AG04450 (cell line): ENCODE data around the gene CDKAL1. TPM values are rescaled to one million over a fixed set of nuclear protein-coding genes. Genes with fewer than 3 reads are reported as not detected.

ENCODE experiments used
- CTCF ChIA-PET: fragments of 300-600, 350-600 bp; formaldehyde crosslinking; extraction: SDS; loops from one replicate; lab custom pipeline; 2022; ENCODE audit warnings: antibody characterized with exemption, inconsistent platforms; lab: Charles Lee
- POLR2A ChIA-PET: fragments of 350-600 bp; formaldehyde crosslinking; extraction: SDS; loops from one replicate; lab custom pipeline; 2021; ENCODE audit warnings: antibody characterized with exemption, inconsistent platforms; lab: Yijun Ruan, JAX
- DNase-seq: peaks from one replicate; pipeline ENCODE4 v3.0.0-alpha.2; 2011; ENCODE audit warnings: low read depth, low spot score
- H3K27ac ChIP-seq: one replicate; pipeline ENCODE4 v1.5.1; 2012; ENCODE audit warnings: low read depth, low read length, control low read depth
- H3K27me3 ChIP-seq: one replicate; pipeline ENCODE4 v1.6.0; 2012; ENCODE audit warnings: low read length; ENCODE audit not compliant: control insufficient read depth, insufficient read depth
- H3K4me3 ChIP-seq: 2 replicates; pipeline ENCODE4 v1.5.1; 2011; ENCODE audit warnings: mild to moderate bottlenecking, low read depth, low read length, control low read depth
- H3K9me3 ChIP-seq: 2 replicates; pipeline ENCODE4 v1.5.1; 2012; ENCODE audit warnings: low read length; ENCODE audit not compliant: control insufficient read depth, insufficient read depth
- polyA plus RNA-seq: library from polyadenylated mRNA; depleted of rRNA; stranded (reverse); fragments of >200 nt; gene quantifications from 2 replicates; pipeline ENCODE4 v1.2.3, GENCODE V29; 2011
- TF ChIP-seq, protein P1 (sequence below): IDR thresholded peaks from 2 replicates; pipeline ENCODE4 v1.5.1; 2011; ENCODE audit warnings: low read depth, low read length, control low read depth, inconsistent platforms

Gene CDKAL1
- polyA plus RNA-seq, 1 experiment: 9.2 TPM

DNA sequence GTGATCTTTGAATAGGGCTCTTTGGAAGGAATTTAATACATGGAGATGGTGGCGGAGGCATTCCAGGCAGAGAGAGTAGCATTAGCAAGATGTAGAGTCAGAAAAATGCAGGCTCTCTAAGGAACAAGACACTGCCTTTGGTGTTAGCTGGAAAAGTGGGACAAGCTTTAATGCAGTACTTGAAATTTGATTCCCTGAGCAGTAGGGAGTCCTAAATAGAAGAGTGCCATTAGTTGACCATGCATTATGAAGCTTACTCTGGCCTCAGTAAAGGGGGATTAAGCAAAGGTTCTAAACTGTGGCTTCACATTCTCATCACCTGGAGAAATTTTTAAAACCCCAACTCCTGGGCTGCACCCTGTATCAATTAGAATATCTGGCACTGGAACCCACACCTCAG is 564.5 kb downstream of the CDKAL1 start:
- H3K27ac ChIP-seq: no peak overlapping the region
- TF ChIP-seq, protein P1, sequence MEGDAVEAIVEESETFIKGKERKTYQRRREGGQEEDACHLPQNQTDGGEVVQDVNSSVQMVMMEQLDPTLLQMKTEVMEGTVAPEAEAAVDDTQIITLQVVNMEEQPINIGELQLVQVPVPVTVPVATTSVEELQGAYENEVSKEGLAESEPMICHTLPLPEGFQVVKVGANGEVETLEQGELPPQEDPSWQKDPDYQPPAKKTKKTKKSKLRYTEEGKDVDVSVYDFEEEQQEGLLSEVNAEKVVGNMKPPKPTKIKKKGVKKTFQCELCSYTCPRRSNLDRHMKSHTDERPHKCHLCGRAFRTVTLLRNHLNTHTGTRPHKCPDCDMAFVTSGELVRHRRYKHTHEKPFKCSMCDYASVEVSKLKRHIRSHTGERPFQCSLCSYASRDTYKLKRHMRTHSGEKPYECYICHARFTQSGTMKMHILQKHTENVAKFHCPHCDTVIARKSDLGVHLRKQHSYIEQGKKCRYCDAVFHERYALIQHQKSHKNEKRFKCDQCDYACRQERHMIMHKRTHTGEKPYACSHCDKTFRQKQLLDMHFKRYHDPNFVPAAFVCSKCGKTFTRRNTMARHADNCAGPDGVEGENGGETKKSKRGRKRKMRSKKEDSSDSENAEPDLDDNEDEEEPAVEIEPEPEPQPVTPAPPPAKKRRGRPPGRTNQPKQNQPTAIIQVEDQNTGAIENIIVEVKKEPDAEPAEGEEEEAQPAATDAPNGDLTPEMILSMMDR: no peak
- POLR2A ChIA-PET: no interaction called here
- CTCF ChIA-PET: no interaction called here
- no peak overlapping the region for H3K4me3 ChIP-seq
- no peak for DNase-seq
- no peaks in the 10 kb centered on the region for H3K27me3 ChIP-seq
- no peaks in the 10 kb centered on the region for H3K9me3 ChIP-seq

DNA sequence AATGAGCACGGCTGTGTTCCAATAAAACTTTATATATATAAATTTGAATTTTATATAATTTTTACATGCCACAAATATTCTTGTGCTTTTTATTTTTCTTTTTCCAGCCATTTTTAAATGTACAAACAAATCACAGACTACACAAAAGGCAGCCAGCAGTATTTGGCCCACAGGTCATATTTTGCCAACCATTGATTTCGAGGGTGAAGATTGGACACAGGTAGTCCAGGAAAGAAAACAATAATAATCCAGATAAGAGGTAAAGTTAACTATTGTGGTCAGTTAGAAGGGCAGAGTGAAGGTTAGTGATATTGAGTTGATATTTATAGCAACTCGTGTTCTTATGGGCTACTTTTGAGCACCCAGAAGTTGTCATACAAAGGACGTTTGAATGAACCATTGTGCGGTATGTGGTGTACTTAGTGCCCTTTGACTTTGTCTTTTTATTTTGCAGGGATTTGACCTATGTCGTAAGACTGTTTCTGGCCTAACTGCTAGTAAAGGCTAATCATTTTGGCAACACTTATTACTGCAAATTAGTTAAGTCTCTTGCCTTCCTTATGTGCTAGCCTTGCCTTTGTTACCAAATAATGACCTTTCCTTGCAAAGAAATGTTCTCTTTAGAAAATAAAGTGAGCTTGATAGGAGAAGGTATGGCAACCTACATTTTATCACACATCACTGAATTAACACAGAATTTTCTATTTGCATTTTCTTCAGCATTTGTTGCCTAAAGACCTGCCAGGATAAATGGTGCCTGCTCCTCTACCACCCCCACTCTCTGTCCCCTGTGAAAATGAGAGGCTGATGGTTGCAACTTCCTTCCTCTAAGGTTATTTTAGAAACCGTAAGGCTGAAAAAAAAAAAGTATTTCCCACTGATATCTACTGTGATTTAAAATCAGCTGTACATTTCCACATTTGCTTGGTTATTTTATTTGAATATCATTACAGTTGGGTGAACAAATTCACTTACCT is 565.4 kb downstream of the CDKAL1 start:
- TF ChIP-seq, protein P1: no peak
- no peak overlapping the region for H3K4me3 ChIP-seq
- no peak overlapping the region for H3K27ac ChIP-seq
- no peaks in the 10 kb centered on the region for H3K9me3 ChIP-seq
- H3K27me3 ChIP-seq: no peaks in the 10 kb centered on the region
- no peak for DNase-seq
- POLR2A ChIA-PET: no interaction called here
- CTCF ChIA-PET: no interaction called here

DNA sequence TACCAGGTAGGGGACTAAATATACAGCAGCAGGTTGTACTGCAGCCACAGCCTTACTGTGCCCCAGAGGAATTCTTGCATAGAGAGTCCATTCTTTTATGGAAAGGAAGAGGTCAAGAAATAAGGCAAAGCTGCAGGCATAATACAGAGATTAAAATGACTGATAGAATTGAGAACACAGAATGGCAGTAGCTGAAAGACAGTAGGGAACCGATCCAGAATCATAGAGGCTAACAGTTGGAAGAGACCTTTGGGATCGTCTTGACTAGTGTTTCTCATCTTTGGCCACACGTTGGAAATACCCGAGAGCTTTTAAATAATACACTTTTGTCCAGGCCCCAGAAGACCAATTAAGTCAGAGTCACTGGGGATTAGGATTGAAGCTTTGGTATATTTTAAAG is 566.7 kb downstream of the CDKAL1 start:
- H3K27ac ChIP-seq: no peak overlapping the region
- no peaks in the 10 kb centered on the region for H3K9me3 ChIP-seq
- ChIA-PET POLR2A (no interaction called here), CTCF (interaction anchor here (0.5 kb wide), 1 partner anchor 251 kb away, joined by 4 read pairs; no protein-coding TSS in a partner anchor)
- no peak overlapping the region for H3K4me3 ChIP-seq
- DNase-seq: no peak
- TF ChIP-seq, protein P1: no peak
- H3K27me3 ChIP-seq: no peaks in the 10 kb centered on the region

DNA sequence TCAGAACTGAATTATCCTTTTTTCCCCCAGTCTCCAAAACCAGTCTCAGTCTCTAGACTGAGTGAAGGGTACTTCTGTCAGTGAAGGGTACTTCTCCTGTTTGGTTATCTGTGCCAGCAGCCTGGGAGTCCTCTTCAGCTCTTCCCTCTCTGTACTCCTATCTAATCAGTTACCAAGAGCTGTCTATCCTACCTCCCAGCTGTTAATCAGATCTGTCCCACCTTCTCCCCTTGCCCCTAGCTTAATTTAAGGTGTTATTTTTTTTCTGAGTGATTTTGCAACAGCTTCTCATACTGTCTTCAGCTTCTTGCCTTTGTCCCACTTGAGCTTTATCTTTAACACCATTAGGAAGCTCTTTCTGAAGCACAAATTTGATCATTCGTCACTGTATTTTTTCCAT is 567.4 kb downstream of the CDKAL1 start:
- DNase-seq: no peak
- H3K9me3 ChIP-seq: no peaks in the 10 kb centered on the region
- POLR2A ChIA-PET: no interaction called here
- H3K27ac ChIP-seq: no peak overlapping the region
- H3K27me3 ChIP-seq: no peaks in the 10 kb centered on the region
- CTCF ChIA-PET: no interaction called here
- TF ChIP-seq, protein P1: no peak
- no peak overlapping the region for H3K4me3 ChIP-seq

DNA sequence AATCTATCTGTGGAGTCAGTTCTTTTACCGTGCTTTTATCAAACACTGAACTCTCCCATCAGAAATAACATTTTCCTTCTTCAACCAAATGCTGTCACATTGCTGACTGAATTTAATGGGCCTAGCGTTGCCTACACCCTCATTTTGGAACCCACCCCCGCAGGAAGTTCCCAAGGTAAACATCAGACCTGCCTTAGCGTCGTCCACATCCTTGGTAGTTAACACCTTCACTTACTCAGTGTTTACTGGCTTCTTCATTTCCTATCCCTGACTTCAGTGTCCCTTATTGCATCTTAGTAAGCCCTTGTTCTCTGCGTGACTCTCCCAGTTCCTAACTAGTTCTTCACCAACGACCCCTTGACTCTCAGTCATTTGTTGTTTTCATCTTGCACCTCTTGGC is 567.9 kb downstream of the CDKAL1 start:
- POLR2A ChIA-PET: no interaction called here
- TF ChIP-seq, protein P1: no peak
- CTCF ChIA-PET: no interaction called here
- H3K27ac ChIP-seq: no peak overlapping the region
- H3K4me3 ChIP-seq: no peak overlapping the region
- H3K9me3 ChIP-seq: no peaks in the 10 kb centered on the region
- H3K27me3 ChIP-seq: no peaks in the 10 kb centered on the region
- no peak for DNase-seq
